ENCODE measurements around the gene DQX1.
"Not testable (repeated sequence)": the region's sequence is repeated elsewhere in the genome, so short reads cannot be mapped to it uniquely, and the experiment has no call there.

The DQX1 gene

DNA sequence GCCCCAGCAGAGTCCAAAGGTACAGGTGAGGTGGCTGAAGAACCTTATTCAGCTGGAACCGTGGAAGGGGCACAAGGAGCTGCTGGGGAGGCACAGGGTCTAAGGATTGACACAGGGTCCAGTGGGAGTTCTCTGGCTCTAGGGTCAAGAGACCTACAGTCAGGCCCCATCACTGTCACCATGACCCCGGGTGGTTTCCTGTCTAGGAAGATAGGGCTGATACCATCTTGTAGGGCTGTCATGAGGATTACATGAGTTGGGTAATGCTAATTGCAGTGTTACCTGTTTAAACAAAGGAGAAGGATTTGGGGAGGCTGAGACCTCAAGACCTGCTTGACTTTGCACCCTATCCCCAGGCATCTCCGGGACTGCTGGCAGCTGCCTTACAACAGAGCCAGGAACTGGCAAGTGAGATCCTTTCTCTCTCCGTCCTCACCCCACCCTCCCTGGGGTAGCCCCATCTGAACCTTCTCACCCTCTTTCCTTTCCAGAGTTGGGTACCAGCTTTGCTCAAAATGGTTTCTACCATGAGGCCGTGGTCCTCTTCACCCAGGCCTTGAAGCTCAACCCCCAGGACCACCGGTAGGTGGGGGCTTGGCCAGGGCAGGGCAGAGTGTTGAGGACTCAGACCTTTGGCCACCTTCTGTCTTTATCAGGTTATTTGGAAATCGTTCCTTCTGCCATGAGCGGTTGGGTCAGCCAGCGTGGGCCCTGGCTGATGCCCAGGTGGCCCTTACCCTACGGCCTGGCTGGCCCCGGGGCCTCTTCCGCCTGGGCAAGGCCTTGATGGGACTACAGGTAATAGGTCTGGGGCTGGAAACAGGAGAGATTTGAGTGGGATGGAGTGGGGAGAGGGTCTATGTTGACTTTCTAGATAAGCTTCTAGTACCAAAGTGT is 34.1 kb downstream of the DQX1 start:
- no peak for DNase-seq

DNA sequence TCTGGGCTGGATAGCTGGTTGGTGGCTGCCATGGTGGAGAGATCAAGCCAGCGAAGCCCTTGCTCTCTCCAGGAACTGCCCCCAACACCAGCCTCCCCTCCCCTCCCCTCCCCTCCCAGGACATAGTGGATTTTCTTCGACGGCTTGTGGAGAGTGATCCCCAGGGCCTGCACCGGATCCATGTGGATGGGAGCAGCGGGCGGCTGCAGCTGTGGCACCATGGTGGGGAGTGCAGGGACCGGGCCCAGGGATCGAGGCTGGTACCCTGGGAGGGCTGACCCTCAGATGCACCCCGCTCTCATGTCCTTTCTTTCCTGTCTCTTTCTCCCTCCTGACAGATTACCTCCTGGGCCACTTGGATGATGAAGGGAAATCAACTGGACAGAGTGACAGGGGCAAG is 36.1 kb downstream of the DQX1 start:
- no peak for DNase-seq

DNA sequence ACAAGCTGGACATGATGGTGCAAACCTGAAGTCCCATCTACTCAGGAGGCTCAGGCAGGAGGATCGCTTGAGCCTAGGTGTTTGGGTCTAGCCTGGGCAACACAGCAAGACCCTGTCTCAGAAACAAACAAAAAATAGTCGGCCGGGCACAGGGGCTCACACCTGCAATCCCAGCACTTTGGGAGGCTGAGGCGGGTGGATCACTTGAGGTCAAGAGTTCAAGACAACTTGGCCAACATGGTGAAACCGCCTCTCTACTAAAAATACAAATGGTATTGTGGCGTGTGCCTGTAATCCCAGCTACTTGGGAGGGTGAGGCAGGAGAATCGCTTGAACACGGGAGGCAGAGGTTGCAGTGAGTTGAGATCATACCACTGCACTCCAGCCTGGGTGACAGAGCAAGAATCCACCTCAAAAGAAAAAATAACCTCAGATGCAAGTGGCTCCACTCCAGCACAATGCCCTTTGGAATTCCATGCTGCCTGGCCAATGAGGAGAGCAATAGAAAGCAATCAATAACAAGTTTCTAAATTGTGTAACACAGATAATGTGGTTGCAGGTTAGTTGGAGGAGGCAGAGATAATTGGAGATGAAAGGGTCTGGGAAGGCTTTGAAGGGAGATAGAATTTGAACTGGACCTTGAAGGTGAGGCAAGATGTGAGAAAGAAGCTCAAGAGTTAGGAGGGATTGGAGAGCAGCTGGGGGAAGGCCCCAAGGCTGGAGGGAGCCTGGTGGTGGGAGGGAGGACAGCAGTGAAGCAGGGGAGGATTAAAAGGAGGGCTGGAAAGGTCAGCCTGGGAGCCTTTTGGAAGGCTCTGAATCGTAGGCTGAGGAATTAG is 37.2 kb downstream of the DQX1 start:
- DNase-seq: no peak

DNA sequence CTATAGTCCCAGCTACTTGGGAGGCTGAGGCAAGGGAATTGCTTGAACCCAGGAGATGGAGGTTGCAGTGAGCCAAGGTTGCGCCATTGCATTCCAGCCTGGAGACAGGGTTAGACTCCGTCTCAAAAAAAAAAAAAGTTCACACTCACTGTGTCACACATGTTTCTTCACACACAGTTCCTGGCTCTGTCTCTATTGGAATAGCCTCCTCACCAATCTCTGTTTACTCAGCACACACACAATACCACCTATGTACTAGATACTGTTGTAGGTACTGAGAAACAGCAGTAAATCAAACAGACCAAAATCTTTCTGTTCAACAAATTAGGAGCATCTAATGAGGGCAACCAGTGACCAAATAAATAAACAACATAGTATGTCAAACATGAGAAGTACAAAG is 39.9 kb downstream of the DQX1 start:
- no peak for DNase-seq

DNA sequence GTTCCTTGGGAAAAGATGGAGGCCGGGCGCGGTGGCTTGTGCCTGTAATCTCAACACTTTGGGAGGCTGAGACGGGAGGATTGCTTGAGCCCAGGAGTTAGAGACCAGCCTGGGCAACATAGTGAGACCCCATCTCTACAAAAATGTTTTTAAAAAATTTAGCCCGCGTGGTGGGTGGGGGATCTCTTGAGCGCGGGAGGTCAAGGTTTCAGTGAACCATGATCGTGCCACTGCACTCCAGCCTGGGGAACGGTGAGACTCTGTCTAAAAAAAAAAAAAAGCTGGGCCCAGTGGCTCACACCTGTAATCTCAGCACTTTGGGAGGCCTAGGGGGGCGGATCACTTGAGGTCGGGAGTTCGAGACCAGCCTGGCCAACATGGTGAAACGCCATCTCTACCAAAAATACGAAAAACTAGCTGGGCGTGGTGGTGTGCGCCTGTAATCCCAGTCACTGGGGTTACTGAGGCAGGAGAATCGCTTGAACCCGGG is 42.3 kb downstream of the DQX1 start:
- DNase-seq: not testable (repeated sequence)

DNA sequence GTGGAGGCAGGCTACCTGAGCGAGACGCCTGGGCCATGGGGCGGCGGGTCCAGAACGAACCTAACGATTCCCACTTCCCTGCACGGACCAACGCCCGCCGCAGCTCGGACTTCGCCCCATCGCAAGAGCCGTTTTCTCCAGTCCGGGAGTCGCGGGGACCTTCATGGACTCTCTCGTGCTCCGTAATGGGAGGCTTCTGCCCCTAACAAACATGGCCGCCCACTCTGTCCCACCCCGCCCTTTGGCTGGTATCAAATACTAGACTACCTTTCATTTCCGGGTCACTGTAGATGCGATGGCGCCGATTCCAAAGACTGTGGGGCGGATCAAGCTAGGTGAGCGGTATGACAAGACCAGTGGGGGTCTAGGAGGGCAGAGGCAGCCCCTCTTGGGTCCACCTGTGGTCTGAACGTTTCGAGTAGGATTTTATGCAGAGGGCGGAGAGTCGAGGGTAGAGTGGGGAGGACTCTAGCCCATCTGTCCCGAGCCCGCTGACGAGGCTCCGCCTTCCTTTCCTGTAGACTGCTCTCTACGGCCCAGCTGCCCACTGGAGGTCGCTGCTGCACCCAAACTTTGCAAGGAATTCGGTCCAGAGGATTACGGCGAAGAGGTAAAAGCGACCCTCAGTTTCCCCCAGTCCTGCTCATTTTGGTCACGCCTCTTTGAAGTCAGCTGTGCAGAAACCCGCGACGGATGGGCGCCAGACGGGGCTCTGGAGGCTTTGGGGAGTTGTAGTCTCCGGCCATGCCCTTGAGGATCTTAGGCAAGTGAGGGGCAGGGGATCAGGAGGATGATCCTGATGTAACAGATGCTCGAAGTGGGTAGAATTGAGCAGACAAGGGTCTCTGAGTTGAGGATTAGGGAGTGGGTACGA is 43.0 kb downstream of the DQX1 start, which contains the start of the genes CCDC142 and TTC31:
CCDC142 (minus strand) TSS at position 198 of the 874 bp plus-strand sequence; CDS start at position 37, 161 bp downstream.
TTC31 (plus strand) TSS at position 281 of the 874 bp plus-strand sequence; CDS start at position 296, 15 bp downstream.
- DNase-seq: peak; percentile 89

DNA sequence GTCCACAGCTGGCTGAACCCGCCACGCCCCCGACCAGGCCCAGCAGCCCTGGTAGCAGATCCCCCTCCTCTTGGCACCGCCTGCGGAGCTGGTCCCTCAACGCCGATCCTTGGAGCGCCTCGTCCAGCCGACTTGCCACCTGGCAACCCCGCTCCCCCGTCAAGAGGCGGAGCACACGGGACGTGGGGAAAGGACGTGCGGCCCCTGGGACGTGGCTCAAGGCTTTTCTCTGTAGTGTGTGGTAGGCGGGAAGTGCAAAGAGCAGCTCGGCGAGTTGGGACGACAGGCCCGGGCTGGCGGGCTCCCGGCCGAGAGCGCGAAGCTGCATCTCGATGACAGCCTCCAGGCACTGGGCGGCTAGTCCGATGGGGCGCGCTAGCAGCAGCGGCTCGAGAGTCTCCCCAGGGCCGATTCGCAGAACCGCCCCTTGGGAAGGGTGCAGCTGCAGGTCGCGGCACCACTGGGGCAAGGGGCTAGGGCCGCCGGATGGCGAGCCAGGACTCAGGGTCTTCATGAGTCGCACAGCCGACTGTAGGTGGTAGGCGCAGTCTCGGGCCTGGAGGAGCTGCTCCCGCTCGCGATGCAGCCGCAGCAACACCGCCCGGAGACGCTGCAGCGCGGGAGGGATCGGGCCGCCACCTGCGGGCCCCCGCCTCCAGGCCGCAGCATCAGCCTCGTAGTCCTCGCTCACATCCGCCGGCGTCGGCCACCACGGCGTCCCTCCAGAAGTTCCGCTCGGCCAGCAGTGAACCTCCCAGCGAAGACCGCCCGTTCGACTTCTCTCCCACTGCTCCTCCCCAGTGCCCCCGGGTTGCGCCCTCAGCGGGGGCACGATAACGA is 43.9 kb downstream of the DQX1 start:
- DNase-seq: no peak

DNA sequence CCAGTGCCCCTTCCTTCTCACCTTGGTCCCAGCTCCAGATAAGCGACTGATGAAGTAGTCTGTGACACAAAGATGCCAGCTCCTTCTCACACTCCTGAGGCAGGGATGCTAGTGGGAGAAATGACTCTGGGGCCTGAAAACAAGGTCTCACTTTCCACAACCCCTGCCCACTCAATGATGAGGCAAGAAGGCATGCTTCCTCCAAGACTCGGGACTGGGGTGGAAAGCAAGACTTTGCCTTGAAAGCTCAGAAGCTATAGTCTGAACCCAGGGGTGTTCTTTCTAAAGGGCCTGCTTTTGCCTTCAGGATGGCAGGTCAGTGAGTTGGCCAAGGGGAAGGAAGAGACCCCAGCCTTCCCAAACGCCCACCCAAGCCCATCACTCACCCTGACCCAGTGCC is 44.6 kb downstream of the DQX1 start:
- no peak for DNase-seq

DNA sequence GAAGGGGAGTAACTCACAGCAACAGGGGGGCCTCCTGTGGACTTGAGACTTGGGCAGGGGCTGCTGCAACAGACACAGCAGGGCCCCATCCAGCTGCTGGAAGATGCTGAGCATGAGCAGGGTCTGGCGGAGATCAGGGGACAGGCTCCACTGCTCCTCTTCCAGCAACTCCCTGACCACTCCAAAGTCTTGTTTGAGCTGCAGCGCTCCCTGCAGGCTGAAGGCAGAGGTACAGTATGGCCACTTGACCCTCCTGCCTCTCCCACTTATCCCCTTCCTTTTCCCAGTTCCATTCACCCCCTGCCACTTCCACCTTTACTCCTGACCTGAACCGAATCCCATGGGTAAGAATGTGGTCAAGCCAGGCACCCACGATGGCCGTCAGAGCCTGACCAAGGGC is 51.1 kb downstream of the DQX1 start:
- DNase-seq: no peak

DNA sequence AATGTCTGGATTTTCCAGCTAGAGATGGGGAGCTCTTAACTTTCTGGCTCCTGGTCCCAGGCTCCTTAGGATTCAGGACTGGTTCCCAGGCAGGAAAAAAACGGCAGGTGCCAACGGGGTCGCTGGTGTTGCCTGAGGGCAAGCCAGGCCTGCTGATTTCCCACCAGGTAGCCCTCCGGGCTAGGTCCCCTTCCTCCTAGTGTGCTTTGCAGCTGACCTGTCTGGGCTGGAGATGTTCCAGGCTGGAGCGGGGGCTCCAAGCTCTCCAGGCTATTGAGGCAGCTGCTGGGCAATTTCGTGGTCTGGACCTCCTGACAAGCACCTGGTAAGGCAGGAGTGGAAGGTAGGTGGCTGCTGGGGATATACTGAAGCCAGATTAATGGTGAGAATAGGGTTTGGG is 51.5 kb downstream of the DQX1 start:
- DNase-seq: no peak

DNA sequence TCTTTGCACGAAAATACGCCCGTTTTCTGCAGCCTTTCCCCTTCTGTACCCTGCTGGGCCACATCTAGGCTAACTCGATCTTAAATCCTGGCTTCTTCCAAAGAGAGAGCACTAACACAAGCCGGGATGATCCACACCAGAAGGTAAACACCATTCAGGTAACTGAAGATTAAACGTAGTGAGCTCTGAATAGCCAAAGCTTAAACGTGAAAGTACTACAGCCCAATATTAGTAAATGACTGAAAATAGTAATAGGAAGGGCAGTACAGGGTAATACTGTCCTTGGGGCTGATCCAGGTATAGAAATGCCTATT is 53.1 kb downstream of the DQX1 start:
- no peak for DNase-seq

DNA sequence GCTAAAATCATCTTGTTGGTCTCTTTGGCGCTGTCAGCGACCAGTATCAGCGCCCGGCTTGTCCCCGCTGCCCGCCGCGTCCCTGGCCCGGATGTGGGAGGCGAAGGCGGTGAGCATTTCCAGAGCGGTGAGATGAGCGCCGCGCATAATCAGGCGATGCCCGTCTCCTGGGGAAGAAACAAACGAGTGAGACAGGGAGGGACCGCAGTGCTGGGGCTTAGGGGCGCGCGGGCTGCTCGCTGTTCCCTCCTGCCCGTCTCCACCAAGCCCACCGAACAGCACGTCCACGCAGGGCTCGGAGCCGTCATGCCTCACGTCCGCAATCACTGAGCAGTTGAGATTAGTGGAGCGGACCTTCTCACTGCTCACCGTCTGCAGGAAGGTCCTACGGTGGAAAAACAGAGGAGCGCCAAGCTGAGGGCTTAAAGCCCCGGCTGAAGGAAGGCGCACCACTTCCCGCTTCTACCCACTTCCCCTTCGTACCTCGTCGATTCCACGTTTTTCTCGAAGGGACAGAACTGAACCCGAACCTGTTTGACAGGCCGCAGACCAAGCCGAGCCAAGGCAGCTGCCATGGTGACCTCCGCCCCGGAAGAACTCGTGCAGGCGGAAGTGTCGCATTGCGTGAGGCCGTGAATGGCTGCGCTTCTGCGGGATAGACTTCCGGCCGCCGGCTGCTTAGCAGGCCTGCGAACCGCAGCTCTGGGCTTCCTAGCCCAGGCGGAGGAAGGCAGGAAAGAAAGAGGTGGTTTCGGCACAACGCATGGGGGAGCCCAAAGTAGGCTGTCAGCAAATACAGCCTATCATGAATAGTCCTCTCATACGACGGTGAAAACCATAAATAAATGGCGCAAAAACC is 53.7 kb downstream of the DQX1 start, which contains the start of gene MRPL53:
MRPL53 (minus strand) TSS at position 595 of the 859 bp plus-strand sequence; CDS start at position 575, 20 bp downstream.
- peak; percentile 84 for DNase-seq

DNA sequence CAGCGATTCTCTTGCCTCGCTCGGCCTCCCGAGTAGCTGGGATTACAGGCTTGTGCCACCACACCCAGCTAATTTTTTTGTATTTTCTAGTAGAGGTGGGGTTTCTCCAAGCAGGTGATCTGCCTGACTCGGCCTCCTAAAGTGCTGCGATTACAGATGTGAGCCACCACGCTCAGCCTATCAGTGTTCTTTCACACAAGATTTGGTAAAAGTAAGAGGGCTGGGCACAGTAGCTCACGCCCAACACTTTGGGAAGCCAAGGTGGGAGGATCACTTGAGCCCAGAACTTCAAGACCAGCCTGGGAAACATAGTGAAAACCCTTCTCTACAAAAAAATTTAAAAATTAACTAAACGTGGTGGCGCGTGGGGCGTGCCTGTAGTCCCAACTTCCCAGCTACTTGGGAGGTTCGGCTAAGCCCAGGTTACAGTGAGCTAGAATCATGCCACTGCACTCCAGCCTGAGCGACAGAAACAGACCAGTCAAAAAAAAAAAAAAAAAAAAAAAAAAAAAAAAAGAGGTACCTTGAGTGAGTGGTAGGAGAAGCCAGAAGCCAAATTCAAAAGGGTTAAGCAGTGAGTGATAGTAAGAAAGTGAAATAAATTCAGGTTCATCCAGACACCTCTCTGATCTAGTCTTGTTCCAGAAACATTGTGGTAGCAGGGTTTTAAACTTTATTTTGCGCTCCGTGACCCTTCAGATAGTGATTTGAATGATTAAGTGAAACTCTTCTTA is 54.5 kb downstream of the DQX1 start:
- DNase-seq: no peak

DNA sequence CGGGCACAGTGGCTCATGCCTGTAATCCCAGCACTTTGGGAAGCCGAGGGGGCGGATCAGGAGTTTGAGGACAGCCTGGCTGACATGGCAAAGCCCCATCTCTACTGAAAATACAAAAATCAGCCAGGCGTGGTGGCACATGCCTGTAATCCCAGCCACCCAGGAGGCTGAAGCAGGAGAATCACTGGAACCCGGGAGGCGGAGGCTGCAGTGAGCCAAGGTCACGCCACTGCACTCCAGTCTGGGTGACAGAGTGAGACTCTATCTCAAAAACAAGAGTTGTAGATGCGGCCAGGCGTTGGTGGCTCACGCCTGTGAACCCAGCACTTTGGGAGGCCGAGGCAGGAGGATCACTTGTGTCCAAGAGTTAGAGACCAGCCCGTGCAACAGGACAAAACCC is 55.3 kb downstream of the DQX1 start:
- DNase-seq: not testable (repeated sequence)
